SHP77 (cell line): ENCODE data around the gene CD38.
"Not testable (repeated sequence)": the region's sequence is repeated elsewhere in the genome, so short reads cannot be mapped to it uniquely, and the experiment has no call there.

Source experiments
- DNase-seq, 2 experiments: peaks; one replicate each; lab custom pipeline; 2025; lab: John Stamatoyannopoulos, UW

CD38 gene

GRCh38 chr4:15799141-15799540 is 21.0 kb downstream of the CD38 start:
- DNase-seq, result no peak

- no peak for DNase-seq
Observed at GRCh38 chr4:15799701-15800100, 21.6 kb downstream of the CD38 start.

- not testable (repeated sequence) for DNase-seq
Observed at GRCh38 chr4:15802497-15802896, 24.4 kb downstream of the CD38 start.

GRCh38 chr4:15805583-15806517 is 27.7 kb downstream of the CD38 start:
- DNase-seq, result peak; percentile 12 to 40

GRCh38 chr4:15809058-15809457 is 30.9 kb downstream of the CD38 start:
- no peak for DNase-seq

- no peak for DNase-seq
Observed at GRCh38 chr4:15809466-15809865, 31.3 kb downstream of the CD38 start.

- DNase-seq, result no peak
Observed at GRCh38 chr4:15811703-15812337, 33.7 kb downstream of the CD38 start.

GRCh38 chr4:15832523-15833451 is 54.7 kb downstream of the CD38 start:
- DNase-seq, result no peak

- no peak for DNase-seq
Observed at GRCh38 chr4:15833801-15834200, 55.7 kb downstream of the CD38 start.

- no peak for DNase-seq
Observed at GRCh38 chr4:15836362-15836761, 58.2 kb downstream of the CD38 start.

GRCh38 chr4:15837591-15837990 is 59.5 kb downstream of the CD38 start:
- no peak for DNase-seq

- not testable (repeated sequence) for DNase-seq
Observed at GRCh38 chr4:15841194-15841730, 63.1 kb downstream of the CD38 start.

- DNase-seq, result no peak
Observed at GRCh38 chr4:15847746-15848145, 69.6 kb downstream of the CD38 start.

- DNase-seq, result no peak
Observed at GRCh38 chr4:15848191-15848842, 70.2 kb downstream of the CD38 start.

GRCh38 chr4:15851969-15852368 is 73.8 kb downstream of the CD38 start:
- DNase-seq, result no peak

GRCh38 chr4:15852524-15852923 is 74.4 kb downstream of the CD38 start:
- no peak for DNase-seq

GRCh38 chr4:15853345-15853744 is 75.2 kb downstream of the CD38 start:
- DNase-seq, result no peak

GRCh38 chr4:15855804-15856475 is 77.8 kb downstream of the CD38 start:
- no peak for DNase-seq

GRCh38 chr4:15861198-15861597 is 83.1 kb downstream of the CD38 start:
- not testable (repeated sequence) for DNase-seq

- no peak for DNase-seq
Observed at GRCh38 chr4:15864651-15865566, 86.8 kb downstream of the CD38 start.
